ENCODE data around the gene PRRT1B.

- TF ChIP-seq EZH2 (IDR thresholded peaks at IDR 0.05; ENCODE audit: borderline replicate concordance, low read length) (no peak), CTCF (IDR thresholded peaks at IDR 0.05; ENCODE audit: low read length) (no peak)
Measured at GRCh38 chr9:131545786-131546335, 538 bp downstream of the PRRT1B start.

Measured in OCI-LY1 (cell line).